ENCODE results near the gene KRTAP4-12.
"Not testable (repeated sequence)": the region's sequence is repeated elsewhere in the genome, so short reads cannot be mapped to it uniquely, and the experiment has no call there.

KRTAP4-12 gene

GRCh38 chr17:41126412-41126811 lies 2.4 kb upstream of the KRTAP4-12 start:
- DNase-seq (ENCODE audit: low read depth in 2 of 3, low spot score in 1 of 3) = no peak

DNA sequence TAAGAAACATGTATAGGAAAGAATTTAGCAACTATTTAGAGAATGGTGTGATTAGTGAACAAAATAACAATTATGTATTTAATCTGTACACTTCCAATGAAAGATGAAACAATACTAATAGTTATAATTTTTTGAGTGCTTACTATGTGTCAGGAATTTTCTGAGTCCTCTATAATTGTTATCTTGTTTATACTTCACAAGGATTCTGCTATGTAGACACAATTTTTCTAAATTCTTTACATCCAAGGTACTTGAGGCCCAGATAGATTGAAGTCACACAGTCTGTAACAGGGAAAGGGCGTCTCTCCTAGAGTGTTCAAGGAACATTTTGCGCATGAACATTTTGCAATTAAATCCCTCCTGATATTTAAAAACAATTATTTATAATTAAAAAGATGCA lies 1.1 kb upstream of the KRTAP4-12 start:
- no peak for DNase-seq (ENCODE audit: low read depth in 2 of 3, low spot score in 1 of 3)

- DNase-seq (ENCODE audit: low read depth in 2 of 3, low spot score in 1 of 3) = not testable (repeated sequence)
These were observed 541 bp downstream of the KRTAP4-12 start for GRCh38 chr17:41123292-41123990.

DNA sequence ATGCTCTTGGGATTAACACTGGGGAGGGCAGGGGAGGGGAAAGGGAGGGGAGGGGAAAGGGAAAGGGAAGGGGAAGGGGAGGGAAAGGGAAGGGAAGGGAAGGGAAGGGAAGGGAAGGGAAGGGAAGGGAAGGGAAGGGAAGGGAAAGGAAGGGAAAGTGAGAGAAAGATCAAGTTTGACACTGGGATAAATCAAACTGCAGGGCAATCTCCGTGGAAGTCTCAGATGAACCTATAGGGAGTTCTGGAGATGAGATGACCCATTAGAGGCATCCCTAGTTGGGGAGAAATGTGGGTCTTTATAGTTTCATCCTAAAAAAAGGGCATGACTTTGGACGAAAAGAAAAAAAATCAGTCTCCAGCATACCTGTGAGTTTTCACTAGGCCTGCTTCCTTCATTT lies 2.2 kb downstream of the KRTAP4-12 start:
- DNase-seq (ENCODE audit: low read depth in 2 of 3, low spot score in 1 of 3) = no peak

- DNase-seq (ENCODE audit: low read depth in 2 of 3, low spot score in 1 of 3) = not testable (repeated sequence)
These were observed 4.0 kb downstream of the KRTAP4-12 start for GRCh38 chr17:41119696-41120690.

GRCh38 chr17:41118721-41119120 lies 5.3 kb downstream of the KRTAP4-12 start:
- DNase-seq (ENCODE audit: low read depth in 2 of 3, low spot score in 1 of 3) = no peak

- not testable (repeated sequence) for DNase-seq (ENCODE audit: low read depth in 2 of 3, low spot score in 1 of 3)
These were observed 6.1 kb downstream of the KRTAP4-12 start, which contains the start of gene KRTAP4-11 for GRCh38 chr17:41117846-41118386. TSS of gene KRTAP4-11 (minus strand) at chr17:41118373. CDS start at chr17:41118315, 58 bp downstream.

DNA sequence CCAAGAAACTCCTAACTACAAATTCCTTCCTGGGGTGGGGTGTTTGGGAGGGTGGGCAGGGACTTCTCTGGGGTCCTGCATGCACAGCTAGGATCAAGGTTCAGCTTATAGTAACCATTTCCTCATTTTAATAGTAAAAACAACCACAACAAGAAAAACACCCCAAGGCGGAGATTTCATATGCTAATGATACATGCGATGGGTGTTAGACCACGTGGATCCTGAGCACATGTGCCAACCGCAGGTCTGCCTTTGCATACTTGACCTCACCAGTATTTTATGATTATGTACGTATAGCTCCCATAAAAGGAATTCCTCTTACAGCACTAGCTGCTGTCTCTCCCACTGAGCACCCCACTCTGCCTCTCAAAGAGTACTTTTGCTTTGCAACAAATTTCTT lies 7.7 kb downstream of the KRTAP4-12 start:
- DNase-seq (ENCODE audit: low read depth in 2 of 3, low spot score in 1 of 3) = no peak

- DNase-seq (ENCODE audit: low read depth in 2 of 3, low spot score in 1 of 3) = no peak
These were observed 12.7 kb downstream of the KRTAP4-12 start for GRCh38 chr17:41111151-41111885.

GRCh38 chr17:41108728-41109386 lies 15.1 kb downstream of the KRTAP4-12 start:
- DNase-seq (ENCODE audit: low read depth in 2 of 3, low spot score in 1 of 3) = not testable (repeated sequence)

DNA sequence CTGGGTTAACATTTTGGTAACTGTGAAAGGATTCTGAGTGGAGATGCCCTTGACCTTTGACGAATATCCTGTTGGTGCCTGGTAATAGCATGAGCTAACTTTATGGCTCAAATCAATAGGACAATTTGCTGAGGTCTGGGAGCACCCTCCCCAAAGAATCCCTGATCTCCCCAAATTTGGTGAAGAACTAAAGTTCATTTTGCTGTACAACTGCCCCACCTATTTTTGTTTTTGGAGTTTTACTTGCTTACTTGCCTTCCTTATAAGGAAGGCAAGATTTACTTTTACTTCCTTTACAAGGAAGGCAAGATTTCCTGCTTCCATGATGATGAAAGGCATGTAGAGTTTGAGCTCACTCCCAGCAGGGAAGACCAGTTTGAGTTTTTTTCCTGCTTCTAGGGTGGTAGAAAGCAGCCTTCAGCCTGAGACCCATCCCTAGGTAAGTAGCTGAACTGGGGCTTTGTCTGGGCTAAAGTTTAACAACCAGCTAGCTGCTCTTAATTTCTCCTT lies 16.0 kb downstream of the KRTAP4-12 start:
- DNase-seq (ENCODE audit: low read depth in 2 of 3, low spot score in 1 of 3) = no peak

GRCh38 chr17:41105347-41105746 lies 18.6 kb downstream of the KRTAP4-12 start, which contains the start of gene KRTAP4-9:
TSS of gene KRTAP4-9 (plus strand) at chr17:41105389. CDS start at chr17:41105389, 0 bp downstream.
- DNase-seq (ENCODE audit: low read depth in 2 of 3, low spot score in 1 of 3) = not testable (repeated sequence)

DNA sequence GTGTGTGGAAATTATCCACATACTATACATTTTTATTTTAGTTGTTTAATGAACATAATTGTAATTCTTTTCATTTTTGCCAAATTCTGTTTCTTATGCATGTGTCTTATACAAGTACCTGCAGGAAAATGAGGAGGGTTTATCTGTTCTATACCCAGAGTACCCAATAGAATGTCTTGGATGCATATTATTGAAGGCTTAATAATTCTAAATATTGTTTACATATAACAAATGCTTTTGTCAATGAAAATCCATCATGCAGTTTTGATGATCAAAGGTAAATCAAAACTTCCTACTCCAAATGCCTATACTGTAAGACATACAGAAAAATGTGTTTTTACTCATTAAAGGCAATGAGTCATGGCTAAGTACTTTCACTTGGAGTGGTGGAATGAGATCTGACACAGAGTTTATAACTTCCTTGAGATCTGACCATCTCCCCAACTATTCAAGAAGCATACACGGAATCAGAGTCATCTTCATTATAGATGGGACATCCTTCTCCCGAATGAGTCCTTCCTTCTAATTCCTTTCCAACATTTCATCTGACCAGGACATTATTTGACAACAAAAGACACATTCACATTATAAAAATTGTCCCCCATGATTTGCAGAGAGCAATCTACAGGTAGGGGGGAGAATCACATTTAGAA lies 19.5 kb downstream of the KRTAP4-12 start:
- DNase-seq (ENCODE audit: low read depth in 2 of 3, low spot score in 1 of 3) = not testable (repeated sequence)

- no peak for DNase-seq (ENCODE audit: low read depth in 2 of 3, low spot score in 1 of 3)
These were observed 20.1 kb downstream of the KRTAP4-12 start for GRCh38 chr17:41103896-41104295.

DNA sequence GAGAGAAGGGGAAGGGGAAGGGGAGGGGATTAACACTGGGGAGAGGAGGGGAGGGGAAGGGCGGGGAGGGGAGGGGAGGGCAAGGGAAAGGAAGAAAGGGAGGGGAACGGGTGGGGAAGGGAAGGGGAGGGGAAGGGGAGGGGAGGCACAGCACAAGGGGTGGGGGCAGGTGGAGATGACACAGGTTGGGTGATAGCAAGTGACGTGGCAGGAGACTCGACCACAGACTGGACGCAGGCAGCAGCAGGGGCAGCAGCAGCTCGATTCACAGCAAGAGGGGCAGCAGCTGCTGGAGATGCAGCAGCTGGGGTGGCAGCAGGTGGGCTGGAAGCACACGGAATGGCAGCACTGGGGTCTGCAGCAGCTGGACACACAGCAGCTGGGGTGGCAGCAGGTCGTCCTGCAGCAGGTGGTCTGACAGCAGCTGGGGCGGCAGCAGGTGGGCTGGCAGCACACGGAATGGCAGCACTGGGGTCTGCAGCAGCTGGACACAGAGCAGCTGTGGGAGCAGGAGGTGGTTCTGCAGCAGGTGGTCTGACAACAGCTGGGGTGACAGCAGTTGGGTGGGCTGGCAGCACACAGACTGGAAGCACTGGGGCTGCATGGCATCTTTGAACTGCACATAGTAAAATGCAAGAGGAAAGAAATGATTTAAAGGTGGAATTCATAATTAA lies 22.3 kb downstream of the KRTAP4-12 start, which contains the start of gene KRTAP4-16:
TSS of gene KRTAP4-16 (minus strand) at position 624 of the 674 bp plus-strand sequence. CDS start at position 624, 0 bp downstream.
- no peak for DNase-seq (ENCODE audit: low read depth in 2 of 3, low spot score in 1 of 3)

GRCh38 chr17:41099682-41100480 lies 24.1 kb downstream of the KRTAP4-12 start:
- DNase-seq (ENCODE audit: low read depth in 2 of 3, low spot score in 1 of 3) = not testable (repeated sequence)

DNA sequence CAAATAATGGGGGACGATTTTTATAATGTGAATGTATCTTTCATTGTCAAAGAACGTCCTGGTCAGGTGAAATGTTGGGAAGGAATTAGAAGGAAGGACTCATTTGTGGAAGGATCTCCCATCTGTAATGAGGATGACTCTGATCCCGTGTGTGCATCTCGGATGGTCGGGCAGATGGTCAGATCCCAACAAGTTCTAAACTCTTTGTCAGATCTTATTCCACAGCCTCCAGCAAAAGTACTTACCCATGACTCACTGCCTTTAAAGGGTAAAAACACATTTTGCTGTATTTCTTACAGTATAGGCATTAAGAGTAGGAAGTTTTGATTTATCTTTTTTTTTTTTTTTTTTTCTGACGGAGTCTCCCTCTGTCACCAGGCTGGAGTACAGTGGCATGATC lies 25.5 kb downstream of the KRTAP4-12 start:
- no peak for DNase-seq (ENCODE audit: low read depth in 2 of 3, low spot score in 1 of 3)

DNA sequence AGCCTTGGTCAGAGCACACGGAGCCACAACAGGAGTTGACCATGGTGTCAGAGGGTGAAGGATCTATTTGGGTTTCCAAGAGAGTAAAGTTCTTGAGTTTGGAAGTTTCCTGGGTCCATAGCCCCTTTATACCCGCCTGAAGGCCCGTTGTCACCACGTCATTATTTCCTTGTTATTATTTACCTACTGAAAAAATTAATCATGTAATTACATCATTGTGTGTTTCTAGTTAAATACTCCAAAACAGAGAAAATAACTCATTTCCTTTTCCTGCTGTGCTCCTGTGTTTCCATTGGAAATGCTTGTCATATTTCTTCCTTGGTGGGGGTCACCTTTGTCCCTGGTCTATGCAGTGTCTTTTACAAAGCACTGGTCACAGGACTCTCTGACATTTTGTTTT lies 25.9 kb downstream of the KRTAP4-12 start, which contains the start of gene KRTAP4-8:
TSS of gene KRTAP4-8 (minus strand) at position 101 of the 400 bp plus-strand sequence. CDS start at position 43, 58 bp downstream.
- no peak for DNase-seq (ENCODE audit: low read depth in 2 of 3, low spot score in 1 of 3)
